Osteocyte (in vitro differentiated cells): ENCODE data around the gene UTS2B. TPM values are rescaled to one million over a fixed set of nuclear protein-coding genes. Genes with fewer than 3 reads are reported as not detected.

Source experiments
- DNase-seq: peaks from one replicate; pipeline ENCODE4 v3.0.0; 2021; ENCODE audit warnings: mixed read lengths; ENCODE audit not compliant: unreplicated experiment; ENCODE audit errors: extremely low spot score
- H3K27ac Mint-ChIP-seq: one replicate; pipeline ENCODE4 v1.8.0; 2021; ENCODE audit warnings: mild to moderate bottlenecking, mixed read lengths; ENCODE audit not compliant: unreplicated experiment
- H3K27me3 Mint-ChIP-seq: one replicate; pipeline ENCODE4 v1.8.0; 2021; ENCODE audit warnings: mixed read lengths; ENCODE audit not compliant: unreplicated experiment
- H3K36me3 Mint-ChIP-seq: one replicate; pipeline ENCODE4 v1.8.0; 2021; ENCODE audit warnings: mixed read lengths; ENCODE audit not compliant: unreplicated experiment
- H3K4me1 Mint-ChIP-seq: one replicate; pipeline ENCODE4 v1.8.0; 2021; ENCODE audit warnings: mixed read lengths; ENCODE audit not compliant: unreplicated experiment
- H3K4me3 Mint-ChIP-seq: one replicate; pipeline ENCODE4 v1.8.0; 2021; ENCODE audit warnings: mild to moderate bottlenecking, moderate library complexity, mixed read lengths; ENCODE audit not compliant: unreplicated experiment
- H3K9me3 Mint-ChIP-seq: one replicate; pipeline ENCODE4 v1.8.0; 2021; ENCODE audit warnings: mixed read lengths; ENCODE audit not compliant: unreplicated experiment
- CTCF ChIP-seq: fragments of 200-600 bp; sonication (generic); IDR thresholded peaks from 2 replicates; pipeline ENCODE4 v1.5.0; 2021; ENCODE audit warnings: antibody characterized with exemption, mild to moderate bottlenecking, moderate library complexity
- total RNA-seq: library from RNA; stranded (reverse); gene quantifications from 2 replicates; pipeline ENCODE4 v1.2.1, GENCODE V29; 2021

The UTS2B gene
- total RNA-seq, 1 donor from 2014 or later = 0.75 TPM

- Mint-ChIP-seq H3K4me3 (no peak overlapping the region), H3K27ac (no peak overlapping the region), H3K9me3 (no peaks in the 10 kb centered on the region), H3K36me3 (no peaks in the 10 kb centered on the region), H3K4me1 (peaks cover 35% of the 10 kb centered on the region), H3K27me3 (no peaks in the 10 kb centered on the region)
- DNase-seq = no peak
- no peak for TF ChIP-seq CTCF
Measured at GRCh38 chr3:191257286-191257685, 73.0 kb downstream of the UTS2B start.

GRCh38 chr3:191256405-191256804 lies 73.9 kb downstream of the UTS2B start:
- H3K27ac Mint-ChIP-seq = no peak overlapping the region
- H3K27me3 Mint-ChIP-seq = no peaks in the 10 kb centered on the region
- no peaks in the 10 kb centered on the region for H3K9me3 Mint-ChIP-seq
- no peak for TF ChIP-seq CTCF
- peaks cover 35% of the 10 kb centered on the region for H3K4me1 Mint-ChIP-seq
- no peak for DNase-seq
- no peak overlapping the region for H3K4me3 Mint-ChIP-seq
- no peaks in the 10 kb centered on the region for H3K36me3 Mint-ChIP-seq

- H3K27ac Mint-ChIP-seq = no peak overlapping the region
- peaks cover 29% of the 10 kb centered on the region for H3K4me1 Mint-ChIP-seq
- no peaks in the 10 kb centered on the region for H3K9me3 Mint-ChIP-seq
- no peaks in the 10 kb centered on the region for H3K27me3 Mint-ChIP-seq
- DNase-seq = no peak
- no peaks in the 10 kb centered on the region for H3K36me3 Mint-ChIP-seq
- TF ChIP-seq CTCF = no peak
- no peak overlapping the region for H3K4me3 Mint-ChIP-seq
Measured at GRCh38 chr3:191255156-191255555, 75.2 kb downstream of the UTS2B start.

GRCh38 chr3:191254098-191254873 lies 76.0 kb downstream of the UTS2B start:
- no peak for DNase-seq
- H3K4me3 Mint-ChIP-seq = no peak overlapping the region
- TF ChIP-seq CTCF = no peak
- H3K4me1 Mint-ChIP-seq = peaks cover 24% of the 10 kb centered on the region
- H3K9me3 Mint-ChIP-seq = no peaks in the 10 kb centered on the region
- no peak overlapping the region for H3K27ac Mint-ChIP-seq
- H3K27me3 Mint-ChIP-seq = no peaks in the 10 kb centered on the region
- H3K36me3 Mint-ChIP-seq = no peaks in the 10 kb centered on the region

- H3K27ac Mint-ChIP-seq = no peak overlapping the region
- no peaks in the 10 kb centered on the region for H3K9me3 Mint-ChIP-seq
- DNase-seq = no peak
- no peaks in the 10 kb centered on the region for H3K36me3 Mint-ChIP-seq
- no peaks in the 10 kb centered on the region for H3K27me3 Mint-ChIP-seq
- H3K4me1 Mint-ChIP-seq = peaks cover 17% of the 10 kb centered on the region
- TF ChIP-seq CTCF = no peak
- H3K4me3 Mint-ChIP-seq = no peak overlapping the region
Measured at GRCh38 chr3:191253089-191253799, 77.1 kb downstream of the UTS2B start.
